Cardiac septum (tissue), 1 donor: ENCODE data around the gene SLC35F2. TPM values are rescaled to one million over a fixed set of nuclear protein-coding genes. Genes with fewer than 3 reads are reported as not detected.
"Not testable (repeated sequence)": the region's sequence is repeated elsewhere in the genome, so short reads cannot be mapped to it uniquely, and the experiment has no call there.

Experiments
- DNase-seq: peaks from one replicate; pipeline ENCODE4 v3.0.0-alpha.2; 2020; ENCODE audit warnings: low spot score
- intact Hi-C: fragments of 100-400 bp; cut with DNase I; formaldehyde crosslinking; loops from one replicate; pipeline ENCODE4 v1.14.0; 2022
- total RNA-seq: library from RNA; stranded (reverse); fragmentation: NEBNext Ultra II Directional; extraction: Animal tissue kit (Norgen Biotek cat#: 25700); gene quantifications from one replicate; pipeline ENCODE4 v1.2.1, GENCODE V29; 2021
- donor health status: DM: no; HTN: no; CAD: no.

The SLC35F2 gene
- total RNA-seq, 1 donor from 2014 or later: 1.5 TPM

DNA sequence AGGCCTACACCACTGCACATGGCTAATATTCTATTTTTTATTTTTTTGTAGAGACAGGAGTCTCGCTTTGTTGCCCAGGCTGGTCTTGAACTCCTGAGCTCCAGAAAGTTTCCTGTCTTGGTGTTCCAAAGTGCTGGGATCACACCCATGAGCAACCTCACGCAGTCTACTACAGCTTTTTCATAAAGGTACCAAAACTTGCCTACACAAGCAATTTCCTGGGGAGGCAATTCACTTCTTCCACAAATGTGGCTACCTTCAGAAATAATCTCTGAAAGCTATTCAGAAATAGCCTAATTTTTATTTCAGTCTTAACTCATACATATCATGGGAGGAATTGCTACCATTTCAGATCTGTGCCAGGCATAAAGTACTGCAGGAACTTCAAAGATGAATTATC lies 11.4 kb downstream of the SLC35F2 start:
- intact Hi-C loops: no loop called here

DNA sequence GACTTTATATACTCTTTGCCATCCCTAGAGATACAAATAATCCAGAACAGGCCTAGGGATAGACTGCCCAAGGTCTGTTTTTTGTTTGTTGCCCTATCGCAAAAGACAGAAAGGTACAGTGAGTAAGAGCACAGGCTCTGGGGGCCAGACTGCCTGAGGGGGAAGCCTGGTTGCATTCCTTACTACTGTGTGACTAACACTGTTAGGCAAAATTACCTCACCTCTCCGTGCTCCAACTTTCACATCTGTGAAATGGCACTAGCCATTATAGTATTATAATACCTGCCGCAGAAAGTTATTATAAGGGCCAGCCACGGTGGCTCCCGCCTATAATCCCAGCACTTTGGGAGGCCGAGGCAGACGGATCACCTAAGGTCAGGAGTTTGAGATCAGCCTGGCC lies 14.5 kb downstream of the SLC35F2 start:
- no peak for DNase-seq
- intact Hi-C loops: no loop called here

More for the DNA sequence above, 11.4 kb downstream of the SLC35F2 start:
- DNase-seq: no peak

DNA sequence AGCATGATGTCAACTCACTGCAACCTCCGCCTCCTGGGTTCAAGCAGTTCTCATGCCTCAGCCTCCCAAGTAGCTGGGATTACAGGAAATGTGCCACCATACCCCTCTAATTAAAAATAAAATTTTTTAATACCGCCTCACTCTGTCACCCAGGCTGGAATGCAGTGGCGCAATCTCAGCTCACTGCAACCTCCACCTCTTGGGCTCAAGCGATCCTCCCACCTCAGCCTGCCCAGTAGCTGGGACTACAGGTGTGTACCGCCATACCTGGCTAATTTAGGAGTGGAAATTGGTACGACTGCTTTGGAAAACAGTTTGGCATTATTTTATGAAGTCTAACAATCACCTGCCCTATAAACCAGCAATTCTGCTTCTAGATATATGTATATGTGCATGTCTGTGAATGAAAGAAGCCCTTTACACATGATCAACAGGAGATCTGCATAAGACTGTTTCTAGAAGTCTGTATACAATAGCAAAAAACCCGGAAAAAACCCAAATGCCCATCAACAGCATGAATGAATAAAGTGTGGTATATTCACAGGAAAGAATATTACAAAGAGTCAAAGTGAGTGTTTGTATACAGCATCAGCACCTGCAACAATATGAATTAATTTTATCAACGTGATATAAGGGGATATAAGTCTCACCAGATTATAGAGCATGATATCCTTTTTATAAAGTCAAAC lies 16.0 kb downstream of the SLC35F2 start:
- DNase-seq: no peak

DNA sequence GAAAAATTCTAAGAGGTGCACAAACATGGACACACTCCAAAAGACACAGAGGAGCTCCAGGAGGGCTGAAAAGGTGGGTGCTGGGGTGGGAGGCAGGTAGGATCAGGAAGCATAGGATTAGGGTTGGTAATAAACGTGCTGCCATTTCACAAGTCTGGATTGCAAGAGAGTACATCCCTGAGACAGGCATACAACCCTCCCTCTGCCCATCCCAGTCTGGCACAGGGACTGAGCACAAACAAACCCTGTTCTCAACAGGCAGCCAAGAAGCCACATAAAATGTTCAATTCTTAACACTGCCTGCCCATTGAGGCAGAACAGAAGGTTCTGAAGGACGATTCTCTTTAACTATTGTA lies 18.5 kb downstream of the SLC35F2 start:
- DNase-seq: no peak
- intact Hi-C loops: no loop called here

More for the DNA sequence above, 16.0 kb downstream of the SLC35F2 start:
- intact Hi-C loops: no loop called here

DNA sequence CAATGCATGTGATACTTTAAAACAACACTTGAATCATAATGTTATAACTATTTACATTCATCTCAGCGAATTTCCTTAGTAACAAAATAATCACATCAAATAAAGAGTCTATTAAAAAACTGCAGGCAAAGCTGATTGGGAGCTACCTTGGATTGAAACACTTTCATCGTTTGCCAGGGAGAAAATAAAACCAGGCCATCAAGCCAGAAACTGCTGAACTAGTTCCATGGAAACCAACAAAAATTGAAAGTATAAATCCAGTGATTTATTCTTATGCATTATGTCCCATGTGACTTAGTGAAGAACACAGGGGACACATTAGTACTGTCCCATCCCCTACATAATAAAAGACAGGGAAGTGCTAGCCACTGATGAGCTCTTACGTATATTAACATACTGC lies 21.7 kb downstream of the SLC35F2 start:
- intact Hi-C loops: no loop called here
- no peak for DNase-seq

DNA sequence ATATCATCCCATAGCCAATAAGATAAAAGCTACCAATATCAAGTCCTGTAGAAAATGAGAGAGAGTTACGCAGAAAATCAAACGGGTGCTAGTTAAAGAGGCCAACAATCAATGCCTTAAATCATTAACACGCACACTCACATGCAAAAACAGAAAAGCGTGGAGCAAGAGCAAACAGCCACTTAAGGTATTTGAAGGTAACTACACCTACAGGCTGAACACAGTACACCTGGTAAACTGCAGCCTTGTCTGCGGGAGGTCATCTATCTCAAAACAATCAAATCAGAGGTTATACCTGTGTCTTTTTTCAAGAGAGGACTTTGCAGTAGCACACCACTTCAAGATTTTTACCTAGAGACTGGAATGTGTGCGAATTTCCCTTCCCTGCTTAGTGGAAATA lies 23.6 kb downstream of the SLC35F2 start:
- no peak for DNase-seq
- intact Hi-C loops: no loop called here

DNA sequence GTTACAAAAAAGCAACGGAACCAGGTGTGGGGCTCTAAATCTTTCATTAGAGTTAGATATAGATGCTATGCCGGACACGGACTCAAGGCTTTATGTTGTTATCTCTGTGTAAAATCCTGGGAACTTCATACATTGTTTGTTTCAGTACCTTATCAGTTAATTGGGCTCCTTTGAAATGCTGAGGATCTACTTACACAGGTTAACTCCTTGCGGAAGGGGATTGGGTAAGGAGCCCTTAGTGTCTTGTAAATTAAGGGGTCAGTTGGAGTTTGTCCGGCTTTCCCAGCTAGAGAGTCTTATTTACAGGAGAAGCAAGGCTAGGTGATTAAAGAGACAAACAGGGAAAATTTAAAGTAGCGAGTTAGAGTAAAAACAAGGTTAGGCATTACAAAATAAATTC lies 24.7 kb downstream of the SLC35F2 start:
- intact Hi-C loops: not testable (repeated sequence)

DNA sequence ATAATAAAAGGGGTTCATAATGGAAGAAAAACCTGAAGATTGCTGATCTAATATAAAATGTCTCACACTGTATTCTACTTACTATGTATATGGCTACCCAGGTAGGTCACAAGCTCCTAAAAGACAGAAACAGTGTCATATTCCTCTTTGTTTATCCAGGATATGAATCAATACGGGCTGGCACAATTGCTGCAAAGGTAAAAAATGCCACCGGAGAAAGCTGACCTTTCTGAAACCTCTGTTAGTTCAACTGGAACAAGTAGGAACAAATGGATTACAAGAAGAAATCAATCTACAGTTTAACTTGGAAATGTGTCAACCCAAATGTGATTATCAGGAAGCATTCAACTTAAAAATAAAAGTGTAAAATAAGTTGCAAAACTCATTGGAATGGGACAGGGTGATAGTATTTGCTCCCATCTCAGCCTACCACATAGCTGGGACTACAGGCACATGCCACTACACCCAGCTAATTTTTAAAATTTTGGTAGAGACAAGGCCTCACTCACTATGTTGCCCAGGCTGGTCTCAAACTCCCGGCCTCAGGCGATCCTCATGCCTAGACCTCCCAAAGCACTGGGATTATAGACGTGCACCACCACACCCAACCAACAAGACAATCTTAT lies 27.6 kb downstream of the SLC35F2 start:
- DNase-seq: no peak
- intact Hi-C loops: no loop called here

More for the DNA sequence above, 24.7 kb downstream of the SLC35F2 start:
- DNase-seq: not testable (repeated sequence)

DNA sequence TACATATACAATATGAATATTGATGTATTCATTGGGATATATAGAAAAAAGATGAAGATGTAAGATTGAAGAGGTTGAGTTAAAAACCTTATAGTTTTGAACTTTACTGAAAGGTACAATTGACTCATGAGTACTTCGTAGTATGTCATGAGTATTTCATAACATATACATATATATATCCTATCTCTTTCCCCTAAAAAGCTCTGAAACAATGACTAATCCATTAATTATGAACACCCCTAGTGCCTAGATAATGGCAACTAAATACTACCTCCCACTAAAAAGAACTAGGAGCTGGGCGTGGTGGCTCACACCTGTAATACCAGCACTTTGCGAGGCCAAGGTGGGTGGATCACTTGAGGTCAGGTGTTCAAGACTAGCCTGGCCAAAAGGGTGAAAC lies 31.5 kb downstream of the SLC35F2 start:
- DNase-seq: no peak

DNA sequence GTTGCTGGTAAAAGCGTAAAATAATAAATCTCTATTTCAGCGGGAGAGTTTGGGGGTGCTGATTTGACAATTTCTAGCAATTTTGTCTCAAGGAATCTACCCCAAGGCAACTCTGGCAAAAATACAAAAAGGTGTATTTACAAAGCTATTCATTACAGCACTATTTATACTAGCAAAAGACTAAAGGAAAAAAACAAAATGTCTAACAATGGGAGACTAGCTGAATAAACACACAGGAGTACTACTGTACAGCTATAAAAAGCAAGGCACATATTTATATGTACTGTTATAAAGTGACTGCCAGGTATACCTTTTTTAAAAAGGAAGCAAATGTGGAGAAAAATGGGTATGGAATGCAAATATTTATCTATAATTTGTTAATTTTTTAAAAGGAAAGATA lies 32.7 kb downstream of the SLC35F2 start:
- intact Hi-C loops: no loop called here
- DNase-seq: no peak

More for the DNA sequence above, 31.5 kb downstream of the SLC35F2 start:
- intact Hi-C loops: no loop called here

DNA sequence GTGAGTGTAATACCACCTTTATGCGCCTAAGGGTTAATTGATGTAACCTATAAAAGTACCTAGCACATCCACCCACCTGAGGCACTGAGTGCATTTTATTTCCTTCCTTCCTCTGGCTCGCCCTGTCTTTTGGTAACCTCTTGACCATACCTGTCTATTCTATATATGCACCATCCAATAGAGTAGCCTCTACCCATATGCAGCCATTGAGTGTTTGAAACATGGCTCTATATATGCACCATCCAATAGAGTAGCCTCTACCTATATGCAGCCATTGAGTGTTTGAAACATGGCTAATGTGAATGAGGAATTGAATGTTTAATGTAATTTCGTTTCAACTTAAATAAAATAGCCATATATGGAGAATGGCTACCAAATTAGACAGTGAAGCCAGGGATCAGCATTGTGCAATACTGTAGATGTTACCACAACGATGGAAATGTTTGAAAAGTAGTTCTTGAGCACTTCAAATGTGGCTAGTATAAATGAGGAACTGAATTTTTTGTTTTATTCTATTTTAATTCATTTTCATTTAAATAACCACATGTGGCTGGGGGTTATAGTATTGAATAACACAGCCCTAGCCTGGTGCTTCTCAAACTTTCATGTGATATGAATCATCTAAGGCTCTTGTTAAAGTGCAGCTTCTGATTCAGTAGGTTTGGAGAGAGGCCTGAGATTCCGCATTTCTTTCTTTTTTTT lies 33.8 kb downstream of the SLC35F2 start:
- intact Hi-C loops: no loop called here
- DNase-seq: no peak

DNA sequence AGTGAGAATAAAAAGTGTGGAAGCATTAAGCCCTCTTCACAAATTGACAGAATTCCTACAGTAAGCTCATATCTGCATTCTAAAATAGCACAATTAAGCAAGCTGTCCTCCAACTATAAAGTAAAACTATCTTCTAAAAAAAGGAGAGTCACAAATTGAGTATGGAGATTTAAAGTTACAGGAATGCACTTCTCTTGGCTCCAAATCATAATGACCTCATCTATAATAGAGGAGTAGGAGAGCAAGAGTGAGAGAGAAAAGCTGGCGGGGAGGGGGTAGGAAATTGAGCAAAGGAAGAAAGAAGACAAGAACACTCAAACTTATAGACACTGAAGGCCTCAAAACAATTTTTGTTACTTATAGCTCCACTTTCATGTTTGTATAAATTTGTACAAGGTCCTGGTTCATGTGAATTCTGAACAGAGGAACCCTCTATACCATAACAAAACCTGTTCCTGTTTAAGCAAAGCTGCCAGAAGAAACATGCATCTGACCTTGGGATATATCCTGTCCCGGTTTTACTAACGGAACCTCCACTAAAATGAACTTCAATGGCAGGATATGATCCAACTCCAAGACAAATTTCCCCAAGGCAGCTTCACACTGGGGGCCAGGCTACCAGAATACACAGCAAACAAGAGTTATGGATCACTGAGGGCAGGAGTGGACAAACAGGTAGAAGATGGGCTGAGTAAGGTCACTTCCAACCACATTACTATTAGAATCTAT lies 37.2 kb downstream of the SLC35F2 start:
- intact Hi-C loops: no loop called here
- DNase-seq: no peak

DNA sequence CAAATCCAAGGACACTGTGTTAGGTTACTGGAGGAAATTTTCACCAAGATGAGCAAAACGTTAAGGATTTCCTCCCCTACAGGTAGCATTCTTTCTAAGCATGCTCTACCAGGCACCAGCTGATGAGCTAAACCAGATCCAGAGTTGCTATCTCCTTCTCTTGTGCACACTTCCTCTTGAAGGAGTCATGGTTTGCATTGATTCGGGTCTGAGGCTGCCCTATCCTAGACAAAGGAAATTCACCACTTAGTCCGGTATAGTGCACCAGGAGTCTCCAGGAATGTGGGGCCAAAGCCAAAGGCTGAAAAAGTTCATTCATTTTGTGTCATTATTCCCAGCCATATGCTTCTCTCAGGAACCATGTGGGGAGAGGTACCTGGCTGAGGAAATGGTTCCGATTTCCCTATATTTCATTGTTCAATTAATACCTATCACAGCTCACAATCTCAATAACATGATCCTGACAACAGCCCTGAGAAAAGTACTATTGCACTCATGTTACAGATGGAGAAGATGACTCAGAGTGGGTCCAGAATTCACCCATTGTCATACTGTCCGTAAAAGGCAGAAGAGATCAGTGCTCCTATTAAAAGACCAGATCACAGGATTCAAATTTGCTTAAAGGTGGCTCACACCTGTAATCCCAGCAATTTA lies 39.1 kb downstream of the SLC35F2 start:
- intact Hi-C loops: no loop called here
- no peak for DNase-seq

DNA sequence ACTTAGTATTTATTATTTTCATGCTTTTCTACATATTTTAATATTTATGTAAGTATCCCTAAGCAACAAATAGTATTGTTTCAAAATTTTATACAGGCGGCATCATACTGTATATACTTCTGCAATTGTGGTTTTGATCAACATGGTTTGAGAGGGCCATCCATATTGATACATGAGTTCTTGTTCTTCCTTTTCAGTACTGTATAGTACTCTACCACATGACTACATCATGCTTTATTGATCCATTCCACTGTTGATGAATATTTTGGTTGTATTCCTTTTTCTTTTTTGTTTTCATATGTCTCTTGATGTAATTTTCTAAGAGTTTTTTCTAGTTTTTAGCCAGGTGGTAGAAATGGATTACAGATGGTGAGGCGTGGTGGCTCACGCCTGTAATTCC lies 40.1 kb downstream of the SLC35F2 start:
- no peak for DNase-seq
- intact Hi-C loops: no loop called here

DNA sequence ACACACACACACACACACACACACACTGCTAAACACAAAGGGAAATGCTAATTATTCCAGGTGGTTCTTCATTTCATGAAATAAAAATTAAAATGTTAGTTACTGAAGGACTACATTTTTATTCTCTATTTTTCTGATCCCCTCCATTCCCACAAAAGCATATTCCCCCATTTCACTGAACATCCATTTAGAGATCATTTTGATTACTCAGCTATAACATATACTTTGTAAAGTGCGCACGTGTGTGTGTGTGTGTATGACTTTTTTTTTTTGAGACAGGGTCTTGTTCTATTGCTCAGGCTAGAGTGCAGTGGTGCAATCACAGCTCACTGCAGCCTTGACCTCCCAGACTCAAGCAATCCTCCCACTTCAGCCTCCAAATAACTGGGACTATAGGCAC lies 42.6 kb downstream of the SLC35F2 start:
- intact Hi-C loops: no loop called here
- no peak for DNase-seq

DNA sequence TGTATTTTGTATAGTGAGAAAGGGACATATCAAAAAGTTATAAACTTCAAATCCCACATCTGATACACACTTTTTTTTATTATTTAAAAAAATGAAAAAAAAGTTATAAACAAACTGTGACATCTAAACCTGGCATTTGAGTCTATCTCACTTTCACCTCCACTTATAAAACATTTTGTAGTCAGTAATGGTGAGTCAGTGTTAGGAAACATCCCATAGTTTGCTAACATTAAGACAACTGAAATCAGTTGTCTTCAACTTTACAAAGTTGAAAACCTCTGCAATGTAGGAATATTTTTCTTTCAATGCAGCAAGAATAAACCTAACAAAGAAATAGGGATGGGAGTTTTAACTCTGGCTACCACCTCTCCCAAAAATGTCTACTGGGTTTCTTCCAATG lies 47.7 kb downstream of the SLC35F2 start:
- no peak for DNase-seq
- intact Hi-C loops: no loop called here

DNA sequence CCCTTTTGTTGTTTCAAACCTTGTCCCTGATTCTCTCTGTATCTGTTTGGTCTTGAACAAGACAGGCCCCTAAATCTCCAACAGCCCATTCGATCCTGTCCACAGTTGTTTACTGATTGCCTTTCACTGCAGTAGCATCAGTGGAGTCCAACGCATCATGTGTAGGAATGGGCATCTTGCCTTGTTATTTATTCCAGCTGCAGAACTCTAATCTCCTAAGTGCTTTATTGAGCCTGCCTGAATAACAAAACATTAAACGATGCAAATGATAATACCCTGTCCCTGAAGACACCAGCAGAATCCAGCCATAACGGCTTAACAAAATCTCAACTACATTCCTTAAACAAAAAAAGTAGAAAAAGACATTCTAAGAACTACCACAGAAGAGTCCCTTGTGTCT lies 50.1 kb downstream of the SLC35F2 start:
- no peak for DNase-seq
- intact Hi-C loops: no loop called here

DNA sequence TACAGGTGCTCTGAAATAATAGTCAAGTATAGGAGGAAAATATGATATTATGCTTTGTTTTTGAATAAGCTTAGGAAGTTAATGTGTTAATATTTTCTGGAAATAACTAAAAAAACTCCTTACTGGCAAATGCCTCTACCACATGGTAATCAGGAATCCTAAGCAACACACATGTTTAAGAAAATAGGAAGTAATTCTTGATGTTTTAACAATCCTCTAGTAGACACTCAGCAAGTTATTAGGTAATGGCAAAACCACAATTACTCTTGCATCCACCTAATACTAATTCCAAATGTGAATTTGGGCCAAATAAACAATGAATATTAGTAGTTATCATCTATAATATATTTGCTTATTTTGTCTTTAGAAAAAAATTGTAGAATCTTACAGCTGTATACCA lies 53.6 kb downstream of the SLC35F2 start:
- DNase-seq: no peak

DNA sequence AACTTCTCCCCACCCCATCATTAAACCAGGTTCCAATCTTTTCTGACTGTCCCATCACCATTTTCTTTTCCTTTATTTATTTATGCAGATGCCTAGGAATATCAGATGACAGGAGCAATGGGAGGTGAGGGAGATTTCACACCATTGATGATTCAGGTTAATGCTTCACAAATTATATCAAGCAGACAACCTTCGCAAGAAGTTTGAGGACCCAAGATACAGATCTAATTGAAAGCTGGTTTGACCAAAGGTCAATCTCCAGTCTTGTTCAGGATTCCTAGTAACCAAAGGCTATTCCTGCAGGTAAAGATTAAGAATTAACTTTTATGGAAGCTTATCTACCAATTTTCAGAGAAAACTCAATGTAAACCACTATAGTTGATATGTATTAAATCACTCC lies 54.4 kb downstream of the SLC35F2 start:
- DNase-seq: no peak
- intact Hi-C loops: no loop called here

More for the DNA sequence above, 53.6 kb downstream of the SLC35F2 start:
- intact Hi-C loops: no loop called here

DNA sequence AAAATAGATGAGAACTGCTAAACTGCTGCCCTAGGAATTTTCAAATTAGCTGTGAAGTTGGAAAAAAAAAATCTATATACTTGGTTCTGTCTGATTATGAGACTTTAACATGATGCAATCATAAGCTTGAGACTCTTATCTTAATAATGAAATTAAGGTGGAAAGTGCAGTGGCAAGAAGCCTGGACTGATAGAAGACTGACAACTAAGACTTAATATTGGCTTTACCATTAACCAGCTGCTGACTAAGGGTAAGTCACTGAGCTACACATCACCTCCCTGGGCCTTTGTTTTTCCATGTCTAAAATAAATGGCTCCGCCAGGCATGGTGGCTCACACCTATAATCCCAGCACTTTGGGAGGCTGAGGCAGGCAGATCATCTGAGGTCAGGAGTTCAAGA lies 56.9 kb downstream of the SLC35F2 start:
- intact Hi-C loops: no loop called here
- DNase-seq: no peak
